ENCODE data around the gene USH2A. TPM values are rescaled to one million over a fixed set of nuclear protein-coding genes. Genes with fewer than 3 reads are reported as not detected.

USH2A gene
- polyA plus RNA-seq, 1 donor from 2014 or later, result 0.17 TPM

DNA sequence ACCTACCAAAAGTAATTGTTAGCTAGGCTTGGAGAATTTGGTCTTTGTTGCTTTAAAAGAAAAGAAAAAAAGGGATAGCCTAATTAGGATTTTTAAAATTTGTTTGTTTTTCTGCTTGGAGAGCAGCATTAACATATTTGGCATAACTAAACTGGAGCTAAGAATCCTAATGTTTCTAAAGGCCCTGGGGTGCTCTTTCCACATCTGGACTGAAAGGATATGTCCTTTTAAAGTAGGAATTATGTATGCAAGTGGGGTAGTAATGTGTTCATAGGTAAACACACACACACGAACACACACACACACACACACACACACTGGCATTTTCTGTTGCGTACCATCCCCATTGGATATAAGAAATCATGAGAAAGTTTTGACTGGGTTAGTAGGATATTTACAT is 742.2 kb downstream of the USH2A start:
- no peaks in the 10 kb centered on the region for H4K20me1 ChIP-seq (ENCODE audit: insufficient read depth)
- no peak overlapping the region for H2AFZ ChIP-seq (ENCODE audit: low read depth, low read length)
- no peaks in the 10 kb centered on the region for H3K27me3 ChIP-seq (ENCODE audit: insufficient read depth, low read depth, low read length)
- H3K9me3 ChIP-seq (ENCODE audit: low read length), result no peaks in the 10 kb centered on the region
- H3F3A ChIP-seq (ENCODE audit: insufficient read depth, low read length, poor library complexity, severe bottlenecking), result no peaks in the 10 kb centered on the region
- H3K9ac ChIP-seq (ENCODE audit: low read length), result no peak overlapping the region
- H3K4me3 ChIP-seq (ENCODE audit: low read length), result no peak overlapping the region
- no peaks in the 10 kb centered on the region for H3K36me3 ChIP-seq (ENCODE audit: insufficient read depth, low read length)
- H3K9me2 ChIP-seq (ENCODE audit: insufficient read depth, low read length), result no peaks in the 10 kb centered on the region
- no peaks in the 10 kb centered on the region for H3K79me2 ChIP-seq (replicated peaks; ENCODE audit: insufficient read depth, low read length)
- no peak overlapping the region for H3K4me2 ChIP-seq (ENCODE audit: low read length)
- TF ChIP-seq CTCF (IDR thresholded peaks at IDR 0.05; ENCODE audit: poor library complexity, severe bottlenecking), result no peak
- no peak for TF ChIP-seq EP300 (conservative IDR thresholded peaks at IDR 0.05; ENCODE audit: poor library complexity, severe bottlenecking)
- TF ChIP-seq POLR2AphosphoS5 (IDR thresholded peaks at IDR 0.05), result no peak
- H3K27ac ChIP-seq (ENCODE audit: low read length), result no peak overlapping the region

DNA sequence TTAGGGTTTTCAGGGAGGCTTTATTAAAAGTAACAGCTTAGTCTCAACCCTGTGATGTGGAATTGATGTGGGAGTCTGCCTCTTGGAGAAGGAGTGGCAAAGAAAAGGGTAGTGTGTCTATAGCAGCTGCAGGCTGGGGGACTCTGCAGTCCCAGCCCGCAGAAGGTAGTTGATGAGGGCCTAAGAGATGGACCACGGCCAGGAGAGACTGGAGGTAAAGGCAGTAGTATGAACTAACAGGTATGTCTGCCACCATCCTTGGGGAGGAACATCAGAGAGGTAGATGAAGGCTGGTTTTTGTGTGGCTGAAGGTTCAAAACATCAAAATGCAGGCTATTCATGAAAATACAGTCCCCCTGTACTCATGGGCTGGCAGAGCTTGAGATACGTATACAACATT is 744.0 kb downstream of the USH2A start:
- Histone ChIP-seq H2AFZ (ENCODE audit: low read depth, low read length) (no peak overlapping the region), H3K27me3 (ENCODE audit: insufficient read depth, low read depth, low read length) (no peaks in the 10 kb centered on the region), H3K9me3 (ENCODE audit: low read length) (no peaks in the 10 kb centered on the region), H3F3A (ENCODE audit: insufficient read depth, low read length, poor library complexity, severe bottlenecking) (no peaks in the 10 kb centered on the region), H3K27ac (ENCODE audit: low read length) (no peak overlapping the region), H3K4me3 (ENCODE audit: low read length) (no peak overlapping the region), H3K9ac (ENCODE audit: low read length) (no peak overlapping the region), H3K79me2 (replicated peaks; ENCODE audit: insufficient read depth, low read length) (no peaks in the 10 kb centered on the region), H3K4me2 (ENCODE audit: low read length) (no peak overlapping the region), H3K9me2 (ENCODE audit: insufficient read depth, low read length) (no peaks in the 10 kb centered on the region), H4K20me1 (ENCODE audit: insufficient read depth) (no peaks in the 10 kb centered on the region), H3K36me3 (ENCODE audit: insufficient read depth, low read length) (no peaks in the 10 kb centered on the region)
- no peak for TF ChIP-seq TAF1 (IDR thresholded peaks at IDR 0.05; ENCODE audit: low read depth)
- TF ChIP-seq EP300 (conservative IDR thresholded peaks at IDR 0.05; ENCODE audit: poor library complexity, severe bottlenecking), result no peak
- no peak for TF ChIP-seq REST (IDR thresholded peaks at IDR 0.05; ENCODE audit: borderline replicate concordance)
- TF ChIP-seq SMC3 (conservative IDR thresholded peaks at IDR 0.05; ENCODE audit: poor library complexity), result no peak

DNA sequence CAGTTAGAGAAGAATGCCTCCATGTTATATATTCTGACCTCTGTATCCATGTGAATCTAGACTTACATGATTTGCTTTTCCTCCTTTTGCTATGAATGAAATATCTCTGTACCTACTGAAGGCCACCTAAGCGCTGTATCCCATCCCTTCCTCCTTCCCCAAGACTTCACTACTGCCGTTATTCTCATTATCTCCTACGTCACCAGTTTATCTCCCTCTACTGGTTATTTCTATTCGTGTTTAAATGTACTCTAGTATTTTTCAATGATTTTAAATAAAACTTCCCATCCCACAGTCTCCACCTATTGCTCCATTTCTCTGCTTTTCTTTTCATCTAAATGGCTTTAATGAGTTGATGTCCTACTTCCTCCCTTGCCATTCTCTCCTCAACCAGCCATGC is 746.1 kb downstream of the USH2A start:
- Histone ChIP-seq H2AFZ (ENCODE audit: low read depth, low read length) (no peak overlapping the region), H4K20me1 (ENCODE audit: insufficient read depth) (no peaks in the 10 kb centered on the region), H3K27me3 (ENCODE audit: insufficient read depth, low read depth, low read length) (no peaks in the 10 kb centered on the region), H3K9me2 (ENCODE audit: insufficient read depth, low read length) (no peaks in the 10 kb centered on the region), H3K4me2 (ENCODE audit: low read length) (no peak overlapping the region), H3K27ac (ENCODE audit: low read length) (no peak overlapping the region), H3K9me3 (ENCODE audit: low read length) (no peaks in the 10 kb centered on the region), H3K36me3 (ENCODE audit: insufficient read depth, low read length) (no peaks in the 10 kb centered on the region), H3K79me2 (replicated peaks; ENCODE audit: insufficient read depth, low read length) (no peaks in the 10 kb centered on the region), H3F3A (ENCODE audit: insufficient read depth, low read length, poor library complexity, severe bottlenecking) (no peaks in the 10 kb centered on the region), H3K9ac (ENCODE audit: low read length) (no peak overlapping the region), H3K4me3 (ENCODE audit: low read length) (no peak overlapping the region)
- TF ChIP-seq RAD21 (conservative IDR thresholded peaks at IDR 0.05) (no peak), TAF1 (IDR thresholded peaks at IDR 0.05; ENCODE audit: low read depth) (no peak), EZH2 (IDR thresholded peaks at IDR 0.05; ENCODE audit: borderline replicate concordance, insufficient read depth, low read length, poor library complexity, severe bottlenecking) (no peak), MXI1 (conservative IDR thresholded peaks at IDR 0.05; ENCODE audit: poor library complexity, severe bottlenecking) (no peak), SMC3 (conservative IDR thresholded peaks at IDR 0.05; ENCODE audit: poor library complexity) (no peak), REST (IDR thresholded peaks at IDR 0.05; ENCODE audit: borderline replicate concordance) (no peak), CTCF (IDR thresholded peaks at IDR 0.05; ENCODE audit: poor library complexity, severe bottlenecking) (no peak), POLR2AphosphoS5 (IDR thresholded peaks at IDR 0.05) (no peak), EP300 (conservative IDR thresholded peaks at IDR 0.05; ENCODE audit: poor library complexity, severe bottlenecking) (no peak)
